HFFc6 (cell line): ENCODE measurements around the gene DCAKD. TPM values are rescaled to one million over a fixed set of nuclear protein-coding genes. Genes with fewer than 3 reads are reported as not detected.

Source experiments
- DNase-seq: peaks from one replicate; pipeline ENCODE4 v3.0.0-alpha.2; 2018
- H3K27ac Mint-ChIP-seq: 2 replicates; pipeline ENCODE4 v1.8.0; 2020; ENCODE audit warnings: mild to moderate bottlenecking, mixed read lengths
- H3K27me3 Mint-ChIP-seq: 2 replicates; pipeline ENCODE4 v1.8.0; 2021; ENCODE audit warnings: mild to moderate bottlenecking, moderate library complexity, mixed read lengths; ENCODE audit not compliant: insufficient read depth
- H3K36me3 Mint-ChIP-seq: 2 replicates; pipeline ENCODE4 v1.8.0; 2021; ENCODE audit warnings: low read depth, mixed read lengths
- H3K4me1 Mint-ChIP-seq: 2 replicates; pipeline ENCODE4 v1.8.0; 2020; ENCODE audit warnings: low read depth, mixed read lengths
- H3K4me3 Mint-ChIP-seq: 2 replicates; pipeline ENCODE4 v1.8.0; 2020; ENCODE audit warnings: mild to moderate bottlenecking, moderate library complexity, mixed read lengths
- H3K9me3 Mint-ChIP-seq: 2 replicates; pipeline ENCODE4 v1.8.0; 2020; ENCODE audit warnings: mild to moderate bottlenecking, mixed read lengths
- total RNA-seq, 6 experiments: library from RNA; stranded (reverse); fragmentation: NEBNext Ultra II Directional; extraction: Animal tissue kit (Norgen Biotek cat#: 25700); gene quantifications; 2 replicates in 1 of 6; 3 replicates in 5 of 6; pipeline ENCODE4 v1.2.3, GENCODE V29; 2021
- TF ChIP-seq, protein P1 (sequence below): fragments of 200-600 bp; sonication (generic); IDR thresholded peaks from 2 replicates; pipeline ENCODE4 v1.5.0; 2021; ENCODE audit warnings: antibody characterized with exemption, mild to moderate bottlenecking

DCAKD gene
- total RNA-seq, 6 experiments from 2014 or later = 34.0 to 38.9 (median 35.8) TPM

DNA sequence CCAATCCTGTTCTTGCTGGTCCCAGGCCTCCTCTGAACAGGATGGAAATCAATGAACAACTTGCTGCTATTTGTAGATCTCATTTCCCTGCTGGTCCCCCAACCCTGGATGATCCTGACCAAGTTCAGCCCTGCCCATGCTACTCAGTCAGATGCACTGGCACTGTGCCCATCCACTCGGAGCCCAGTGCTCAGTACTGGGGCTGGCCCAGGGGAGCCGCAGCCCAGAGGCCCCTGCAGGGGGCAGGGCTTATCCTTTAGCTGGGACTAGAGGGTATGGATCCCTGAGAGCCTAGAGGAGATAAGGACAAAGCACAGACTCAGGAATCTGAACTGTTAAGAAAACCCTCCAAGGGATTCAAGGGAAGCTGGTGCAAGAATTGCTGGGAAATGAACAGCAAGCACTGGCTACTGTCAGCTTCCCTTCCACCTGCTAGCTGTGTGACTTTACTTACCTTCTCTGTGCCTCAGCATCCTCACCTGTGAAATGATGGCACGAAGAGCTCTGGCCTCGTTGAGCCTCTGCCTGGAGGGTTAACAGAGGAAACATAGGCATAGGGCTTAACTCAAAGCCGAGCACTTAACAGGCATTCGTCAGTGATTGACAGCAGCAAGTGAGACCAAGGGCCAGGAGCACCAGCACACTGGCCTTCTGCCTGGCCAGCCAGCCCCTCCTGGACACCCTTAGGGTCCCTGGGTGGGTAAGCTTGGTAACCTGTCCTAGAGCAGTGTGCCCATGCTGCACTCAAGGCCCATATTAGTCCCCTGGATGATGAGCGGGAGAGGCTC is 53.5 kb downstream of the DCAKD start:
- H3K27ac Mint-ChIP-seq = no peak overlapping the region
- TF ChIP-seq, protein P1, sequence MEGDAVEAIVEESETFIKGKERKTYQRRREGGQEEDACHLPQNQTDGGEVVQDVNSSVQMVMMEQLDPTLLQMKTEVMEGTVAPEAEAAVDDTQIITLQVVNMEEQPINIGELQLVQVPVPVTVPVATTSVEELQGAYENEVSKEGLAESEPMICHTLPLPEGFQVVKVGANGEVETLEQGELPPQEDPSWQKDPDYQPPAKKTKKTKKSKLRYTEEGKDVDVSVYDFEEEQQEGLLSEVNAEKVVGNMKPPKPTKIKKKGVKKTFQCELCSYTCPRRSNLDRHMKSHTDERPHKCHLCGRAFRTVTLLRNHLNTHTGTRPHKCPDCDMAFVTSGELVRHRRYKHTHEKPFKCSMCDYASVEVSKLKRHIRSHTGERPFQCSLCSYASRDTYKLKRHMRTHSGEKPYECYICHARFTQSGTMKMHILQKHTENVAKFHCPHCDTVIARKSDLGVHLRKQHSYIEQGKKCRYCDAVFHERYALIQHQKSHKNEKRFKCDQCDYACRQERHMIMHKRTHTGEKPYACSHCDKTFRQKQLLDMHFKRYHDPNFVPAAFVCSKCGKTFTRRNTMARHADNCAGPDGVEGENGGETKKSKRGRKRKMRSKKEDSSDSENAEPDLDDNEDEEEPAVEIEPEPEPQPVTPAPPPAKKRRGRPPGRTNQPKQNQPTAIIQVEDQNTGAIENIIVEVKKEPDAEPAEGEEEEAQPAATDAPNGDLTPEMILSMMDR = no peak
- no peak for DNase-seq

DNA sequence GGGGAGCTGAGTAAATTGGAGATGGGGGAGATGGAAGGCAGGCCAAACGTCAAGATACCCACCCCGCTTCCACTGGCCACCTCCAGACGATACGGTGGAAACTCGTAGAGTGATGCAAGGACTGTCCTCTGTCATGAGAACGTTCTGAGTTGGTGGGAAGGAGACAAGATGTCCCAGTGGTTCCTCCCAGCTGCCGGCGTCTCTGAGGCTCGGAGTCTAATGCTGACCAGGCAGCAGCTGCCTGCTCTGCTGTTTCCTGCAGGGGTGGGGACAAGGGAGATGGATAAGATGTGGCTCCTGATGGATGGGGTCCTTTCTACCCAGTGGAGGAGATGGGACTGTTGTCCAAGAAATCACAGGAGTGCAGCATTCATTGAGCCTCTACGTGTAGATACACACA is 55.1 kb downstream of the DCAKD start:
- TF ChIP-seq, protein P1 = no peak
- H3K4me1 Mint-ChIP-seq = no peaks in the 10 kb centered on the region
- H3K36me3 Mint-ChIP-seq = no peaks in the 10 kb centered on the region
- H3K27ac Mint-ChIP-seq = no peak overlapping the region
- H3K27me3 Mint-ChIP-seq = peaks cover 27% of the 10 kb centered on the region
- no peak overlapping the region for H3K4me3 Mint-ChIP-seq
- H3K9me3 Mint-ChIP-seq = peaks cover 9% of the 10 kb centered on the region
- no peak for DNase-seq

More for the DNA sequence above, 53.5 kb downstream of the DCAKD start:
- Mint-ChIP-seq H3K9me3 (peaks cover 9% of the 10 kb centered on the region), H3K36me3 (no peaks in the 10 kb centered on the region), H3K27me3 (peaks cover 27% of the 10 kb centered on the region), H3K4me3 (no peak overlapping the region), H3K4me1 (no peaks in the 10 kb centered on the region)

DNA sequence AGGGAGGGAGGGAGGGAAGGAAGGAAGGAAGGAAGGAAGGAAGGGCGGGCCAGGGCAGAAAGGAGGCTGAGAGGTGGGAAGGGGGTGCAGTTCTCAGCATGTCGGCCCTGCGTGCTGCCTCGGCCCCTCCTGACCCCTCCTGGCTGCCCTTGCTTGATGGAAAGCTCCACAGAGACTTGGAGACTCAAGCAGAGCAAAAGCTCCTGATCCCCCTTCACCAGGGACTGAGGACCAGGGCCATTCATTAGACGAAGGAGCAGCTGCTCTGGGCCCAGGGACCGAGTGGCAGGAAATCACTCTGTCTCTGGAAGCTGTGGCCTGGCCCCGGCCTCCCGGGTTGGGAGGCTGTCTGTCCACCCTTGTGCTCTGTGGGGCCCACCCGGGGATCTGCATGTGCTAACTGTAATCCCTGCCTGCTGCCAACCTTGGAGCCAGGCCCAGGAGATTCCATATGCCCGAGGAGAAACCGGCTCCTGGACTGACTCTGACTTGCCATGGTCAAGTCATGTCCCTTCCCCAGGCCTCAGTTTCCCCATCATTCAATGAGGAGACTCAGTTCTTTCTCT is 55.9 kb downstream of the DCAKD start:
- TF ChIP-seq, protein P1 = no peak
- peaks cover 9% of the 10 kb centered on the region for H3K9me3 Mint-ChIP-seq
- H3K27ac Mint-ChIP-seq = no peak overlapping the region
- peaks cover 29% of the 10 kb centered on the region for H3K27me3 Mint-ChIP-seq
- H3K4me1 Mint-ChIP-seq = no peaks in the 10 kb centered on the region
- DNase-seq = no peak
- H3K36me3 Mint-ChIP-seq = no peaks in the 10 kb centered on the region
- H3K4me3 Mint-ChIP-seq = no peak overlapping the region

DNA sequence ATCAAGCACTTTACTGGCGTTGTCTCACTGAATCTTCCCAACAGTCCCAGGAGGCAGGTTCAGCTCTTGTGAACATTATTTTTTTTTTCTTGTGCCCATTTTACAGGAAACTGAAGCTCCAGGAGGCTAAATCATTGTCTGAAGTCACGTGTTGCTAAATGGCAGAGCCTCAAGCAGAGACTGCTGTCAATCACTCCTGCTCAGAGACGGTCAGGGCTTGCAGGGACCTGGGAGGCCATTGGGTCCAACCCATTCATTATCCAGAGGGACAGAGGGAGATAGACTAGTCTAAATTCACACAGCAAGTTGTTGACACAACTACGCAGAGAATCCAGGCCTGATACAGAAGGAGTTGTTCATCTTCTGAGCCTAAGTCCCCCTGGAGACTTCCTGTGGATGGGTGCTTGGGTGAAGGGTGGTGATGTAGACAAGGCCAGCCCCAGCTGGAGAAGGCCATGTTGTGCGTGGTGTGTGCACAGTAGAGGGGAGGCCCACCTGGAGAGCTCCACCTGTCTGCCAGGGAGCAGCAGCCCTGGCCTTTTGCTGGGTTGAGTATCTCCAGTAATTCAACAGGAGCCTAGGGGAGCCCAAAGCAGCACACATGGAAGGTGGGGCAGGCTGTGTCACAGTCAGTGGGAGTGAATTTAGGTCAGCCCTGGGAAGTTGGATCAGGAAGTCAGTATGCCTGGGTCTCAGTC is 59.0 kb downstream of the DCAKD start:
- H3K4me3 Mint-ChIP-seq = no peak overlapping the region
- no peaks in the 10 kb centered on the region for H3K9me3 Mint-ChIP-seq
- no peak overlapping the region for H3K27ac Mint-ChIP-seq
- no peaks in the 10 kb centered on the region for H3K4me1 Mint-ChIP-seq
- TF ChIP-seq, protein P1 = no peak
- no peaks in the 10 kb centered on the region for H3K36me3 Mint-ChIP-seq
- no peak for DNase-seq
- peaks cover 41% of the 10 kb centered on the region for H3K27me3 Mint-ChIP-seq

DNA sequence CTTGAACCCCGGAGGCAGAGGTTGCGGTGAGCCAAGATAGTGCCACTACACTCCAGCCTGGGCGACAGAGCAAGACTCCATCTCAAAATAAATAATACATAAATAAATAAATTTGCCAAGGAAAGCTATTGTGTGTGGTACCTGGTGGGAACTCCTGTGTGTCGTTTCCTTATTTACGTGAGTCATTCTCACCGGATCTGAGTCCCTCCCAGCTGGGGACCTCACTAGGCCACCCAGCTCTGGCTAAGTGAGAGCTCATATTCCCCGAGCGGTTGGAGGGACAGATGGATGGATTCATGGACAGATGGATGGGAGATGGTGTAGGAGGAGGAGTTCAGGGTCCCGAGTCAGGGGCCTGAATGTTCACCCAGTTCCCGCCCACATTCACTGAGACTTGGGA is 60.4 kb downstream of the DCAKD start:
- H3K9me3 Mint-ChIP-seq = no peaks in the 10 kb centered on the region
- H3K4me3 Mint-ChIP-seq = no peak overlapping the region
- no peaks in the 10 kb centered on the region for H3K36me3 Mint-ChIP-seq
- no peak for DNase-seq
- TF ChIP-seq, protein P1 = no peak
- no peak overlapping the region for H3K27ac Mint-ChIP-seq
- H3K27me3 Mint-ChIP-seq = peaks cover 37% of the 10 kb centered on the region
- H3K4me1 Mint-ChIP-seq = no peaks in the 10 kb centered on the region
